ENCODE results near the gene OR9G1.

DNA sequence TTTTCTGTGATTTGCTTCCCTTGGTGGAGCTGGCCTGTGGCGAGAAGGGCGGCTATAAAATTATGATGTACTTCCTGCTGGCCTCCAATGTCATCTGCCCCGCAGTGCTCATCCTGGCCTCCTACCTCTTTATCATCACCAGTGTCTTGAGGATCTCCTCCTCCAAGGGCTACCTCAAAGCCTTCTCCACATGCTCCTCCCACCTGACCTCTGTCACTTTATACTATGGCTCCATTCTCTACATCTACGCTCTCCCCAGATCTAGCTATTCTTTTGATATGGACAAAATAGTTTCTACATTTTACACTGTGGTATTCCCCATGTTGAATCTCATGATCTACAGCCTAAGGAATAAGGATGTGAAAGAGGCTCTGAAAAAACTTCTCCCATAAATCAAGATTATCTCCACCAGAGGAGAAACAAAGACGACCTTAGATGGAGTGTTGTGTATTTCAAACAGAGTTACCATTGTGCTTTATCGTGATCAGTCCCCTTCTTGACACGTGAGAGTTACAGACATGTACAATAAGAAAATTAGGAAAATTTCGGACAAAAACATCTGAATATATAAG is 2.1 kb downstream of the OR9G1 start:
- TF ChIP-seq, protein P1, sequence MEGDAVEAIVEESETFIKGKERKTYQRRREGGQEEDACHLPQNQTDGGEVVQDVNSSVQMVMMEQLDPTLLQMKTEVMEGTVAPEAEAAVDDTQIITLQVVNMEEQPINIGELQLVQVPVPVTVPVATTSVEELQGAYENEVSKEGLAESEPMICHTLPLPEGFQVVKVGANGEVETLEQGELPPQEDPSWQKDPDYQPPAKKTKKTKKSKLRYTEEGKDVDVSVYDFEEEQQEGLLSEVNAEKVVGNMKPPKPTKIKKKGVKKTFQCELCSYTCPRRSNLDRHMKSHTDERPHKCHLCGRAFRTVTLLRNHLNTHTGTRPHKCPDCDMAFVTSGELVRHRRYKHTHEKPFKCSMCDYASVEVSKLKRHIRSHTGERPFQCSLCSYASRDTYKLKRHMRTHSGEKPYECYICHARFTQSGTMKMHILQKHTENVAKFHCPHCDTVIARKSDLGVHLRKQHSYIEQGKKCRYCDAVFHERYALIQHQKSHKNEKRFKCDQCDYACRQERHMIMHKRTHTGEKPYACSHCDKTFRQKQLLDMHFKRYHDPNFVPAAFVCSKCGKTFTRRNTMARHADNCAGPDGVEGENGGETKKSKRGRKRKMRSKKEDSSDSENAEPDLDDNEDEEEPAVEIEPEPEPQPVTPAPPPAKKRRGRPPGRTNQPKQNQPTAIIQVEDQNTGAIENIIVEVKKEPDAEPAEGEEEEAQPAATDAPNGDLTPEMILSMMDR (conservative IDR thresholded peaks at IDR 0.05), result no peak
- TF ChIP-seq ZFX (IDR thresholded peaks at IDR 0.05), result no peak

Data from C4-2B (cell line).